SIG-M5 treated with dmso at 0.1 percent for 504 hours (cell line): ENCODE measurements around the gene ELP1.
A peak's percentile ranks its signal among the peaks of the same experiment; 100 is the strongest.
"Not testable (repeated sequence)": the region's sequence is repeated elsewhere in the genome, so short reads cannot be mapped to it uniquely, and the experiment has no call there.

ENCODE experiments used
- DNase-seq: peaks from one replicate; lab custom pipeline; 2025; ENCODE audit not compliant: unreplicated experiment; lab: John Stamatoyannopoulos, UW

Gene ELP1

GRCh38 chr9:108857572-108857971 lies 76.4 kb downstream of the ELP1 start:
- no peak for DNase-seq

GRCh38 chr9:108855888-108856287 lies 78.0 kb downstream of the ELP1 start, which contains the start of gene ACTL7B:
Gene ACTL7B (minus strand): TSS chr9:108855986. CDS start chr9:108855930, 56 bp downstream.
- DNase-seq: no peak

DNA sequence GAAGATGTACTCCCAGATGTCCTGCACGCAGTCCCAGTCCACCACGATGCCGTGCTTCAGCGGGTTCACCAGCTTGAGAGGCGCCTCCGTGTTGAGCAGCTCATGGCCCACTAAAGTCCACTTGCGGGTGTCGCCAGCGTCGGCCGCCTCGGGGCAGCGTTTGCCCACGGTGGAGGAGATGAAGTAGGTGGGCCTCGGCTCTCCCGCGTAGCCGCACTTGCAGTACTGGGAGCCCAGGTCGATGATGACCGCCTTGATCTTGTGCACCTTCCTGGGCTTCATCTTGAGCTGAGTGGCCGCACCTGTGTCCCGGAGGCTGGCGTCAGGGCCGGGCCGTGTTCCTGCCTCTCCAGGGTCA lies 78.4 kb downstream of the ELP1 start:
- no peak for DNase-seq

GRCh38 chr9:108854641-108855528 lies 79.0 kb downstream of the ELP1 start:
- DNase-seq: no peak

GRCh38 chr9:108854094-108854493 lies 79.8 kb downstream of the ELP1 start:
- DNase-seq: no peak

- DNase-seq: no peak
These were observed 81.8 kb downstream of the ELP1 start for GRCh38 chr9:108852079-108852478.

DNA sequence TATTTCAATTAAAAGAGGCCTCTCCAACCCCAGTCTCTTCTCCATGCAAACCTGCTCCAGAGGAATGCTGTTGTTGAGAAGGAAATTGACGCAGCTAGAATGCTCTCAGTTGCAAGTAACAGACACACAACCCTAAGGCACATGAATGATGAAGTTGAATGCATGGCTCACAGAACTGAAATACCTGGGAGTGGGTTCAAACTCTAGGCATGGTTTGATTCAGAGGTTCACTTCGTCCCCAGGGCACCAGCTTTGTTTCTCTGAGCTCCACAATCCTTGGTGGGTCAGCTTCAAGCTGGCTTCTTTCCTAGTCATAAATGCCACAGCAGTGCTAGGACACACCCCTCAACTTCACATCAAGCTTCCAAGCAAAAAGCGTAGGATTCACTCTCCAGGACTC lies 82.8 kb downstream of the ELP1 start:
- DNase-seq: no peak

DNA sequence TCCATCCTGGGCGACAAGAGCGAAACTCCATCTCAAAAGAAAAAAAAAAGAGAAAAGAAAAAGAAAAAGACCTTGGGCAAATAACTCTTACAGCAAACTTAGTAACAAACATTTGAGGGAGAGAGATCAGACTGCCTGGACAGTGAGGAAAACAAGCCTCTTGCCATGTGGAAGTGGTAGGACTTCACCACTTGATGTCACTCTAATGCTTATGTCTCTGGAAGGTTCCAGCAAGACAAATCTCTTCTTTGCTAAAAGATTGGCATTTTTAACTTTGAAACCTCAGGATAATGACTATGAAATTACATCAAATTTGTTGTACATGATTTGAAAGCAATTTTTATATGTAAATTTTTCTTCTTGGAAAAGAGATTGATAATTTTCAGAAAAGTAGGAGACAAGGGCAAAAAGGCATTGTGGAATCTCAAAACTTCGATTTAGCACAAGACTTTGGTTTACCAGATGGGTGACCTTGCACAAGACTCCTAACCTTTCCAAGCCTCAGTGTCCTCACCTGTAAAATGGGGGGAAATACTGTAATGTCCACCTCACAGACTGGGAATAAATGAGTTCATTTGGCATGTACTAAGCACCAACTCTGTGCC lies 83.5 kb downstream of the ELP1 start:
- peak; percentile 41 for DNase-seq

GRCh38 chr9:108848296-108848695 lies 85.6 kb downstream of the ELP1 start:
- not testable (repeated sequence) for DNase-seq

GRCh38 chr9:108845947-108846346 lies 88.0 kb downstream of the ELP1 start:
- peak; percentile 26 for DNase-seq

GRCh38 chr9:108845507-108845906 lies 88.4 kb downstream of the ELP1 start:
- DNase-seq: no peak

GRCh38 chr9:108844856-108845255 lies 89.1 kb downstream of the ELP1 start:
- no peak for DNase-seq

- DNase-seq: no peak
These were observed 89.5 kb downstream of the ELP1 start for GRCh38 chr9:108844391-108844790.

GRCh38 chr9:108842610-108843295 lies 91.2 kb downstream of the ELP1 start:
- no peak for DNase-seq

DNA sequence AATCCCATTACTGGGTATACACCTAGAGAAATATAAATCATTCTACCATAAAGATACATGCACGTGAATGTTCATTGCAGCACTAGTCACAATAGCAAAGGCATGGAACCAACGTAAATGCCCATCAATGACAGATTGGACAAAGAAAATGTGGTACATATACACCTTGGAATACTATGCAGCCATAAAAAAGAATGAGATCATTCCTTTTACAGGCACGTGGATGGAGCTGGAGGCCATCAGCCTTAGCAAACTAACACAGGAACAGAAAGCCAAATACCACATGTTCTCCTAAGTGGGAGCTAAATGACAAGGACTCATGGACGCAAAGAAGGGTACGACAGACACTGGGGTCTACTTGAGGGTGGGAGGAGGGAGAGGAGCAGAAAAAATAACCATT lies 94.4 kb downstream of the ELP1 start:
- not testable (repeated sequence) for DNase-seq

- no peak for DNase-seq
These were observed 95.9 kb downstream of the ELP1 start for GRCh38 chr9:108838017-108838416.

DNA sequence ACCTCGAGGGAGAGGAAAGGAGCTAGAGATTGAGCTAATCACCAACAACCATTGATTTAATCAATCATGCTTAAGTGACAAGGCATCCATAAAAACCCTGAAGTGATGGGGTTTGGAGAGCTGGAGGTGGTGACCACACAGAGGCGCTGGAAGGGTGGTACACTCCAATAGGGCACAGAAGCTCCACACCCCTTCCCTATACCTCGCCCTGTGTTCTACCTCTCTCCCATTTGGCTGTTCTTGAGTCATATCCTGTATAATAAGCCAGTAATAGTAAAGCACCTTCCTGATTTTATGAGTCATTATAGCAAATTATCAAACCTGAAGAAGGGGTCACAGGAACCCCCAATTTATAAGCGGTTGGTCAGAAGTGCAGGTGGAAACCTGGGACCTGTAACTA lies 96.4 kb downstream of the ELP1 start:
- DNase-seq: no peak

DNA sequence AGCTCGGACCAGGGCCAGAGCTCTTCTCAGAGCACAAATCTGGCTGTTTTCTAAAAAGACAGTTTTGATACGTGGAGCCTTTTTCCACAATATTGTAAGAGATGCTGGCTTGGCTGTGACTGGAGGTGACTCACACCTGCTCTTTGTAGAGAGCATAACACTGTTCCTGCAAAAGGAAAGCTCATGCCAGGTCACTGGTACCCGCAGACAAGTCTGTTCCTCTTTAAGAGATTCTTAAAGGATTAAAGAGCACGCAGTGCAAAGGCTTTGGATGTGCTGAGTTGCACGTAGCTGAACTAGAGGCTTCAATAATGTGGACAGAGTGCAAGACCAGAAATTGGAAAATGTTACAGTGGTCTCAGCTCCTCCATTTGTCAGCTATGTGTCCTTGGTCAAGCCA lies 97.1 kb downstream of the ELP1 start:
- no peak for DNase-seq

GRCh38 chr9:108836319-108836718 lies 97.6 kb downstream of the ELP1 start:
- no peak for DNase-seq

- DNase-seq: no peak
These were observed 98.1 kb downstream of the ELP1 start for GRCh38 chr9:108835831-108836230.

- DNase-seq: peak; percentile 61
These were observed 98.8 kb downstream of the ELP1 start for GRCh38 chr9:108834959-108835665.
